Adipocyte (in vitro differentiated cells): ENCODE data around the gene HTR7.

Experiments
- DNase-seq: peaks from one replicate; pipeline ENCODE4 v3.0.0-alpha.2; 2015; ENCODE audit warnings: low read depth
- H3K27me3 ChIP-seq: replicated peaks from 2 replicates; pipeline ENCODE4 v1.7.0; 2013; ENCODE audit warnings: mild to moderate bottlenecking, low read length, moderate library complexity; ENCODE audit not compliant: control insufficient read depth, insufficient read depth
- H3K36me3 ChIP-seq: 2 replicates; pipeline ENCODE4 v1.7.0; 2013; ENCODE audit warnings: low read length, mild to moderate bottlenecking, moderate library complexity; ENCODE audit not compliant: control insufficient read depth, insufficient read depth, severe bottlenecking
- H3K4me1 ChIP-seq: 2 replicates; pipeline ENCODE4 v1.7.0; 2013; ENCODE audit warnings: mild to moderate bottlenecking, low read length, moderate library complexity; ENCODE audit not compliant: control insufficient read depth, insufficient read depth
- H3K4me3 ChIP-seq: 2 replicates; pipeline ENCODE4 v1.7.0; 2013; ENCODE audit warnings: mild to moderate bottlenecking, low read length, moderate library complexity
- H3K9ac ChIP-seq: 2 replicates; pipeline ENCODE4 v1.7.0; 2013; ENCODE audit warnings: mild to moderate bottlenecking, low read length, moderate library complexity
- H3K9me3 ChIP-seq: 2 replicates; pipeline ENCODE4 v1.7.0; 2013; ENCODE audit warnings: mild to moderate bottlenecking, low read length, moderate library complexity; ENCODE audit not compliant: control insufficient read depth

The HTR7 gene

GRCh38 chr10:90734415-90734814 lies 123.4 kb downstream of the HTR7 start:
- Histone ChIP-seq H3K9me3 (no peaks in the 10 kb centered on the region), H3K4me3 (no peak overlapping the region), H3K4me1 (no peaks in the 10 kb centered on the region), H3K27me3 (no peaks in the 10 kb centered on the region), H3K9ac (no peak overlapping the region), H3K36me3 (no peaks in the 10 kb centered on the region)
- no peak for DNase-seq

- H3K9me3 ChIP-seq: no peaks in the 10 kb centered on the region
- no peak for DNase-seq
- no peaks in the 10 kb centered on the region for H3K36me3 ChIP-seq
- H3K27me3 ChIP-seq: no peaks in the 10 kb centered on the region
- no peak overlapping the region for H3K4me3 ChIP-seq
- H3K4me1 ChIP-seq: no peaks in the 10 kb centered on the region
- H3K9ac ChIP-seq: no peak overlapping the region
Observed at GRCh38 chr10:90732581-90732980, 125.3 kb downstream of the HTR7 start.

- Histone ChIP-seq H3K36me3 (no peaks in the 10 kb centered on the region), H3K9ac (no peak overlapping the region), H3K9me3 (no peaks in the 10 kb centered on the region), H3K27me3 (no peaks in the 10 kb centered on the region), H3K4me1 (no peaks in the 10 kb centered on the region), H3K4me3 (no peak overlapping the region)
- no peak for DNase-seq
Observed at GRCh38 chr10:90723416-90724068, 134.3 kb downstream of the HTR7 start.

DNA sequence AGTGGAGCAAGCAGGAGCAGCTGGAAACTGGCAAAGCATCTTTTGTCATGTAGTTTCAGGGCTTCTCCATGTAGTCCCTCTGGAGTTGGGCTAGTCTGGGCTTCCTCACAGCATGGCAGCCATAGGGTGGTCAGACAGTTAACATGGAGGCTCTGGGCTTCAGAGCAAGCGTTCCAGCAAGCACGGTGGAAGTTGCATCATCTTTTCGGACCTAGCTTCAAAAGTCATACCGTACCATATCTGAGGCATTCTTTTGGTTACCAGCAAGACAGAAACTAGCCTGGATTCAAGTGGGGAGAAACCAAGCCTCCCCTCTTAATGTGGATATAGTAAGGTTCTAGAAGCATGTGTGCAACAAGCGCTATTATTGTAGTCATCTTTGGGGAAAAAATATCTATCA lies 135.0 kb downstream of the HTR7 start:
- no peaks in the 10 kb centered on the region for H3K36me3 ChIP-seq
- H3K4me3 ChIP-seq: no peak overlapping the region
- DNase-seq: no peak
- H3K9ac ChIP-seq: no peak overlapping the region
- no peaks in the 10 kb centered on the region for H3K9me3 ChIP-seq
- no peaks in the 10 kb centered on the region for H3K27me3 ChIP-seq
- no peaks in the 10 kb centered on the region for H3K4me1 ChIP-seq

GRCh38 chr10:90718182-90718581 lies 139.7 kb downstream of the HTR7 start:
- H3K4me3 ChIP-seq: no peak overlapping the region
- peak; percentile 37 for DNase-seq

GRCh38 chr10:90712529-90712928 lies 145.3 kb downstream of the HTR7 start:
- H3K9me3 ChIP-seq: no peaks in the 10 kb centered on the region
- H3K27me3 ChIP-seq: no peaks in the 10 kb centered on the region
- no peaks in the 10 kb centered on the region for H3K36me3 ChIP-seq
- H3K4me3 ChIP-seq: no peak overlapping the region
- no peak for DNase-seq
- no peaks in the 10 kb centered on the region for H3K4me1 ChIP-seq
- no peak overlapping the region for H3K9ac ChIP-seq

More at GRCh38 chr10:90718182-90718581, 139.7 kb downstream of the HTR7 start:
- Histone ChIP-seq H3K9me3 (no peaks in the 10 kb centered on the region), H3K9ac (no peak overlapping the region), H3K4me1 (no peaks in the 10 kb centered on the region), H3K27me3 (no peaks in the 10 kb centered on the region), H3K36me3 (no peaks in the 10 kb centered on the region)

DNA sequence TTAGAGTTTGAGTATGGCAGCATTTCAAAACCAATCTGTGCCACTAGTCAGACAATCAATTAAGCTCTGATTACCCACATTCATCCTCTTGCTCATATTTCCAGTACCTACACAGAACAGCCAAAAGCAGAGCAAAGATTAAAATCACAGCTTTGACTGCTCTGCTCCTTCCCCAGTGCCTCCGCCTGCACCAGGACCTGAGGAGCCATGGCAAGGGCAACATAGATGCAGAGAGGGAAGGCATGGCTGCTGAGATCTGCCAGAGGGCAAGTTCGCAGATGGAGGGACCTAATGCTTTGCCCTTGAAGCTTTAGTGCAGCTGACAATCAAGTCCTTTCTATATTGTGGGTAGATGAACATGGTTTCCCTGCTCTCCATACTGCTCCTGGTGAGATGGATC lies 148.1 kb downstream of the HTR7 start:
- no peak overlapping the region for H3K9ac ChIP-seq
- no peaks in the 10 kb centered on the region for H3K4me1 ChIP-seq
- H3K9me3 ChIP-seq: no peaks in the 10 kb centered on the region
- no peaks in the 10 kb centered on the region for H3K27me3 ChIP-seq
- no peak for DNase-seq
- no peaks in the 10 kb centered on the region for H3K36me3 ChIP-seq
- no peak overlapping the region for H3K4me3 ChIP-seq

- no peaks in the 10 kb centered on the region for H3K27me3 ChIP-seq
- no peak for DNase-seq
- no peak overlapping the region for H3K9ac ChIP-seq
- H3K9me3 ChIP-seq: no peaks in the 10 kb centered on the region
- H3K4me1 ChIP-seq: no peaks in the 10 kb centered on the region
- no peaks in the 10 kb centered on the region for H3K36me3 ChIP-seq
- H3K4me3 ChIP-seq: no peak overlapping the region
Observed at GRCh38 chr10:90707657-90708056, 150.2 kb downstream of the HTR7 start.

- DNase-seq: no peak
- H3K4me3 ChIP-seq: no peak overlapping the region
- H3K9me3 ChIP-seq: no peaks in the 10 kb centered on the region
- H3K4me1 ChIP-seq: no peaks in the 10 kb centered on the region
- no peaks in the 10 kb centered on the region for H3K27me3 ChIP-seq
- H3K9ac ChIP-seq: no peak overlapping the region
- H3K36me3 ChIP-seq: no peaks in the 10 kb centered on the region
Observed at GRCh38 chr10:90701428-90701827, 156.4 kb downstream of the HTR7 start.

GRCh38 chr10:90695915-90696676 lies 161.7 kb downstream of the HTR7 start:
- H3K9ac ChIP-seq: no peak overlapping the region
- H3K27me3 ChIP-seq: no peaks in the 10 kb centered on the region
- no peaks in the 10 kb centered on the region for H3K4me1 ChIP-seq
- peaks cover 3% of the 10 kb centered on the region for H3K9me3 ChIP-seq
- no peaks in the 10 kb centered on the region for H3K36me3 ChIP-seq
- H3K4me3 ChIP-seq: no peak overlapping the region
- no peak for DNase-seq
